Left lung (tissue), 10 donors: Measurements from ENCODE around the gene PHF2. TPM values are rescaled to one million over a fixed set of nuclear protein-coding genes. Genes with fewer than 3 reads are reported as not detected.

ENCODE experiments used
- ATAC-seq: fragments of 200-7000 bp; cut with Tn5 transposase; one replicate; pipeline ENCODE4 v1.9.1; 2020; ENCODE audit warnings: moderate library complexity
- DNase-seq, 4 donors: peaks; one replicate each; pipeline ENCODE4 v3.0.0-alpha.2; 2013 to 2020
- H3K27ac ChIP-seq, 2 donors: fragments of 200-600 bp; sonication (generic) in 1 of 2; one replicate each; pipeline versions ENCODE4 v1.5.0 to v1.8.0; 2020 to 2021
- H3K27me3 ChIP-seq, 2 donors: fragments of 200-600 bp; sonication (generic) in 1 of 2; one replicate each; pipeline versions ENCODE4 v1.5.0 to v1.8.0; 2020 to 2021
- H3K36me3 ChIP-seq, 2 donors: fragments of 200-600 bp; sonication (generic) in 1 of 2; one replicate each; pipeline versions ENCODE4 v1.5.0 to v1.8.0; 2020 to 2021
- H3K4me1 ChIP-seq, 2 donors: fragments of 200-600 bp; one replicate each; pipeline ENCODE4 v1.8.0; 2021
- H3K4me3 ChIP-seq, 2 donors: fragments of 200-600 bp; sonication (generic) in 1 of 2; one replicate each; pipeline versions ENCODE4 v1.5.0 to v1.8.0; 2020 to 2021; ENCODE audit warnings: mild to moderate bottlenecking in 1 of 2
- H3K9me3 ChIP-seq, 2 donors: fragments of 200-600 bp; sonication (generic) in 1 of 2; one replicate each; pipeline versions ENCODE4 v1.5.0 to v1.8.0; 2020 to 2021
- CTCF ChIP-seq, 2 donors: fragments of 200-600 bp; sonication (generic) in 1 of 2; IDR thresholded peaks; one replicate each; pipeline versions ENCODE4 v1.5.0 to v1.8.0; 2021; ENCODE audit warnings: antibody characterized with exemption in 2 of 2
- intact Hi-C, 2 donors: fragments of 100-400 bp; cut with DNase I; formaldehyde crosslinking; loops; one replicate each; pipeline versions ENCODE4 v1.11.2 to v1.14.2; 2022
- polyA plus RNA-seq, 6 donors: library from polyadenylated mRNA; unstranded; fragments of 120-200 nt; gene quantifications; one replicate each; pipeline ENCODE4 v1.2.1, GENCODE V29; 2013; ENCODE audit not compliant: insufficient read length in 6 of 6
- total RNA-seq, 2 donors: library from RNA; stranded (reverse); fragmentation: NEBNext Ultra II Directional; extraction: Animal tissue kit (Norgen Biotek cat#: 25700); gene quantifications; one replicate each; pipeline ENCODE4 v1.2.1, GENCODE V29; 2021
- donor health status: DM: no; HTN: yes; CAD: no.
- donor health status: DM: no; HTN: no; CAD: no.

PHF2 gene
- total and polyA plus RNA-seq, 8 donors: 29.1 to 53.7 (median 42.3) TPM

GRCh38 chr9:93592008-93592642 lies 15.7 kb downstream of the PHF2 start:
- no peaks in the 10 kb centered on the region for H3K9me3 ChIP-seq
- no peak overlapping the region for H3K27ac ChIP-seq
- H3K4me3 ChIP-seq: no peak overlapping the region
- H3K27me3 ChIP-seq: no peaks in the 10 kb centered on the region
- peaks cover 10 to 51% of the 10 kb centered on the region in 2 donors for H3K4me1 ChIP-seq
- no peak for ATAC-seq
- intact Hi-C loops: no loop called here
- TF ChIP-seq CTCF (IDR thresholded peaks at IDR 0.05): no peak
- no peaks in the 10 kb centered on the region for H3K36me3 ChIP-seq
- DNase-seq: no peak

GRCh38 chr9:93592643-93593021 lies 16.2 kb downstream of the PHF2 start:
- intact Hi-C loops: no loop called here
- H3K36me3 ChIP-seq: no peaks in the 10 kb centered on the region
- H3K4me3 ChIP-seq: no peak overlapping the region
- H3K4me1 ChIP-seq: peaks cover 10 to 51% of the 10 kb centered on the region in 2 donors
- no peak for TF ChIP-seq CTCF (IDR thresholded peaks at IDR 0.05)
- no peak for DNase-seq
- H3K9me3 ChIP-seq: no peaks in the 10 kb centered on the region
- H3K27me3 ChIP-seq: no peaks in the 10 kb centered on the region
- H3K27ac ChIP-seq: no peak overlapping the region
- ATAC-seq: no peak

GRCh38 chr9:93593144-93593658 lies 16.8 kb downstream of the PHF2 start:
- H3K9me3 ChIP-seq: no peaks in the 10 kb centered on the region
- intact Hi-C loops: no loop called here
- no peak overlapping the region for H3K27ac ChIP-seq
- no peak overlapping the region for H3K4me3 ChIP-seq
- no peak for ATAC-seq
- peaks cover 10 to 53% of the 10 kb centered on the region in 2 donors for H3K4me1 ChIP-seq
- DNase-seq: no peak
- no peak for TF ChIP-seq CTCF (IDR thresholded peaks at IDR 0.05)
- H3K36me3 ChIP-seq: no peaks in the 10 kb centered on the region
- no peaks in the 10 kb centered on the region for H3K27me3 ChIP-seq

- Histone ChIP-seq H3K4me3 (no peak overlapping the region), H3K36me3 (no peaks in the 10 kb centered on the region), H3K27me3 (no peaks in the 10 kb centered on the region), H3K27ac (peak overlapping the region in 1 of 2 donors; percentile 50), H3K9me3 (no peaks in the 10 kb centered on the region), H3K4me1 (peaks cover 8 to 49% of the 10 kb centered on the region in 2 donors)
- intact Hi-C loops: no loop called here
- ATAC-seq (peak; percentile 74), DNase-seq (peak in 1 of 4 donors; percentile 78)
- no peak for TF ChIP-seq CTCF (IDR thresholded peaks at IDR 0.05)
Observed at GRCh38 chr9:93594041-93594756, 17.8 kb downstream of the PHF2 start.

GRCh38 chr9:93595461-93595860 lies 19.1 kb downstream of the PHF2 start:
- TF ChIP-seq CTCF (IDR thresholded peaks at IDR 0.05): no peak
- Histone ChIP-seq H3K9me3 (no peaks in the 10 kb centered on the region), H3K36me3 (no peaks in the 10 kb centered on the region), H3K27ac (no peak overlapping the region), H3K4me3 (no peak overlapping the region), H3K27me3 (no peaks in the 10 kb centered on the region), H3K4me1 (peaks cover 10 to 52% of the 10 kb centered on the region in 2 donors)
- ATAC-seq (no peak), DNase-seq (peak in 1 of 4 donors; percentile 28)
- intact Hi-C loops: no loop called here
